H1 (cell line): Measurements from ENCODE around the gene SLC35G6. TPM values are rescaled to one million over a fixed set of nuclear protein-coding genes. Genes with fewer than 3 reads are reported as not detected.

Experiments used
- polyA plus RNA-seq, 7 experiments: library from polyadenylated mRNA; depleted of rRNA in 3 of 7; stranded (reverse) in 5 of 7; unstranded in 2 of 7; fragments of >200 nt in 5 of 7; fragments of 200-250 nt in 2 of 7; gene quantifications; 1 replicate in 5 of 7; 2 replicates in 1 of 7; 4 replicates in 1 of 7; pipeline versions ENCODE4 v1.2.1 to v1.2.3, GENCODE V29; 2011 to 2013; ENCODE audit warnings: missing spikeins in 2 of 7, mixed read lengths in 2 of 7
- total RNA-seq: library from RNA; stranded (reverse); fragmentation: NEBNext Ultra II Directional; extraction: Animal tissue kit (Norgen Biotek cat#: 25700); gene quantifications from 2 replicates; pipeline ENCODE4 v1.2.1, GENCODE V29; 2021
- TF ChIP-seq, protein P1 (sequence below), 3 experiments: IDR thresholded peaks; 1 replicate in 2 of 3; 2 replicates in 1 of 3; pipeline versions ENCODE4 v1.5.1 to v1.6.1; 2011; ENCODE audit warnings: low read length in 3 of 3, mild to moderate bottlenecking in 3 of 3, inconsistent platforms in 2 of 3, low read depth in 1 of 3, moderate library complexity in 1 of 3; ENCODE audit not compliant: insufficient read depth in 1 of 3; ENCODE audit errors: control extremely low read depth in 1 of 3

SLC35G6 gene
- total and polyA plus RNA-seq, 2 of the 8 experiments (the other 6 are each of a cell fraction or from before 2014, with no cell fraction given): 0.05 TPM; not detected in 1

DNA sequence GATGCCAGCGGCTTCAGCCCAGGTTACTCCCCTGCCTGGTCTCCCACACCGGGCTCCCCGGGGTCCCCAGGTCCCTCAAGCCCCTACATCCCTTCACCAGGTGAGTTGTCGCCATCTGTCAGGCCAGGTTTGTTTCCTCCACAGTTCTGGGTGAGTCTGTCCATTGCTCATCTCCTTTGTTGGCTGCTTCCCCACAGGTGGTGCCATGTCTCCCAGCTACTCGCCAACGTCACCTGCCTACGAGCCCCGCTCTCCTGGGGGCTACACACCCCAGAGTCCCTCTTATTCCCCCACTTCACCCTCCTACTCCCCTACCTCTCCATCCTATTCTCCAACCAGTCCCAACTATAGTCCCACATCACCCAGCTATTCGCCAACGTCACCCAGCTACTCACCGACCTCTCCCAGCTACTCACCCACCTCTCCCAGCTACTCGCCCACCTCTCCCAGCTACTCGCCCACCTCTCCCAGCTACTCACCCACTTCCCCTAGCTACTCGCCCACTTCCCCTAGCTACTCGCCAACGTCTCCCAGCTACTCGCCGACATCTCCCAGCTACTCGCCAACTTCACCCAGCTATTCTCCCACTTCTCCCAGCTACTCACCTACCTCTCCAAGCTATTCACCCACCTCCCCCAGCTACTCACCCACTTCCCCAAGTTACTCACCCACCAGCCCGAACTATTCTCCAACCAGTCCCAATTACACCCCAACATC is 31.7 kb downstream of the SLC35G6 start (continued):
- TF ChIP-seq, protein P1, sequence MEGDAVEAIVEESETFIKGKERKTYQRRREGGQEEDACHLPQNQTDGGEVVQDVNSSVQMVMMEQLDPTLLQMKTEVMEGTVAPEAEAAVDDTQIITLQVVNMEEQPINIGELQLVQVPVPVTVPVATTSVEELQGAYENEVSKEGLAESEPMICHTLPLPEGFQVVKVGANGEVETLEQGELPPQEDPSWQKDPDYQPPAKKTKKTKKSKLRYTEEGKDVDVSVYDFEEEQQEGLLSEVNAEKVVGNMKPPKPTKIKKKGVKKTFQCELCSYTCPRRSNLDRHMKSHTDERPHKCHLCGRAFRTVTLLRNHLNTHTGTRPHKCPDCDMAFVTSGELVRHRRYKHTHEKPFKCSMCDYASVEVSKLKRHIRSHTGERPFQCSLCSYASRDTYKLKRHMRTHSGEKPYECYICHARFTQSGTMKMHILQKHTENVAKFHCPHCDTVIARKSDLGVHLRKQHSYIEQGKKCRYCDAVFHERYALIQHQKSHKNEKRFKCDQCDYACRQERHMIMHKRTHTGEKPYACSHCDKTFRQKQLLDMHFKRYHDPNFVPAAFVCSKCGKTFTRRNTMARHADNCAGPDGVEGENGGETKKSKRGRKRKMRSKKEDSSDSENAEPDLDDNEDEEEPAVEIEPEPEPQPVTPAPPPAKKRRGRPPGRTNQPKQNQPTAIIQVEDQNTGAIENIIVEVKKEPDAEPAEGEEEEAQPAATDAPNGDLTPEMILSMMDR (IDR thresholded peaks at IDR 0.05; ENCODE audit: control extremely low read depth in 1 of 3, insufficient read depth in 1 of 3, low read depth in 1 of 3, low read length in 3 of 3): no peak
